Keratinocyte (primary cell): ENCODE measurements around the gene SPEF1. TPM values are rescaled to one million over a fixed set of nuclear protein-coding genes. Genes with fewer than 3 reads are reported as not detected.

ENCODE experiments used
- DNase-seq: peaks from one replicate; pipeline ENCODE4 v3.0.0-alpha.2; 2011; ENCODE audit warnings: low read depth, missing footprints, low spot score
- FAIRE-seq: peaks from 2 replicates; lab custom pipeline; 2011; peaks lifted over from hg19 to GRCh38; lab: Jason Lieb, UNC
- H2AFZ ChIP-seq: 2 replicates; pipeline ENCODE4 v1.6.0; 2012; ENCODE audit warnings: low read length, control low read depth, inconsistent platforms; ENCODE audit not compliant: control insufficient read depth
- H3K27ac ChIP-seq: 2 replicates; pipeline ENCODE4 v1.5.1; 2011; ENCODE audit warnings: low read length; ENCODE audit not compliant: control insufficient read depth, insufficient read depth
- H3K27me3 ChIP-seq: 3 replicates; pipeline ENCODE4 v1.6.0; 2011; ENCODE audit warnings: low read length; ENCODE audit not compliant: control insufficient read depth, insufficient read depth; ENCODE audit errors: extremely low read depth
- H3K36me3 ChIP-seq, 2 experiments: 2 replicates in 1 of 2; 3 replicates in 1 of 2; pipeline ENCODE4 v1.5.1; 2011; ENCODE audit warnings: low read length in 2 of 2, mild to moderate bottlenecking in 1 of 2; ENCODE audit not compliant: control insufficient read depth in 2 of 2, insufficient read depth in 2 of 2; ENCODE audit errors: extremely low read depth in 1 of 2
- H3K4me1 ChIP-seq: 3 replicates; pipeline ENCODE4 v1.5.1; 2011; ENCODE audit warnings: low read length; ENCODE audit not compliant: control insufficient read depth, insufficient read depth; ENCODE audit errors: extremely low read depth
- H3K4me2 ChIP-seq: 3 replicates; pipeline ENCODE4 v1.6.0; 2011; ENCODE audit warnings: low read depth, low read length; ENCODE audit not compliant: control insufficient read depth, insufficient read depth; ENCODE audit errors: extremely low read depth
- H3K4me3 ChIP-seq, 3 experiments: fragments of 200-600 bp in 1 of 3; sonication (generic) in 1 of 3; 2 replicates in 2 of 3; 3 replicates in 1 of 3; pipeline ENCODE4 v1.5.1; 2011 to 2016; ENCODE audit warnings: low read length in 3 of 3, mild to moderate bottlenecking in 3 of 3, control low read depth in 2 of 3, inconsistent platforms in 1 of 3, low read depth in 1 of 3, mixed read lengths in 1 of 3, mixed run types in 1 of 3, moderate library complexity in 1 of 3; ENCODE audit not compliant: control insufficient read depth in 2 of 3, insufficient read depth in 2 of 3; ENCODE audit errors: extremely low read depth in 1 of 3
- H3K79me2 ChIP-seq: 2 replicates; pipeline ENCODE4 v1.6.0; 2012; ENCODE audit warnings: low read length; ENCODE audit not compliant: control insufficient read depth, insufficient read depth
- H3K9ac ChIP-seq: 3 replicates; pipeline ENCODE4 v1.6.0; 2011; ENCODE audit warnings: low read length; ENCODE audit not compliant: control insufficient read depth, insufficient read depth; ENCODE audit errors: extremely low read depth
- H3K9me1 ChIP-seq: 3 replicates; pipeline ENCODE4 v1.6.0; 2011; ENCODE audit warnings: low read length; ENCODE audit not compliant: control insufficient read depth, insufficient read depth; ENCODE audit errors: extremely low read depth
- H3K9me3 ChIP-seq: 2 replicates; pipeline ENCODE4 v1.5.1; 2012; ENCODE audit warnings: low read depth, low read length; ENCODE audit not compliant: control insufficient read depth
- H4K20me1 ChIP-seq: 3 replicates; pipeline ENCODE4 v1.6.0; 2011; ENCODE audit warnings: low read length; ENCODE audit not compliant: control insufficient read depth, insufficient read depth; ENCODE audit errors: extremely low read depth
- EZH2 ChIP-seq: IDR thresholded peaks from one replicate; pipeline ENCODE4 v1.6.1; 2012; ENCODE audit warnings: inconsistent platforms, mild to moderate bottlenecking, low read length, moderate library complexity
- dilution Hi-C: fragments of 300-500 bp; cut with MboI; formaldehyde crosslinking; loops from one replicate; pipeline ENCODE4 v1.7.0; 2020; ENCODE audit warnings: low sequenced_read_pairs; ENCODE audit not compliant: extremely low pct_ligation_motif_present
- polyA plus RNA-seq, 5 experiments: library from polyadenylated mRNA; depleted of rRNA in 3 of 5; stranded (reverse) in 3 of 5; stranded (forward) in 1 of 5; unstranded in 1 of 5; fragments of >200 nt; gene quantifications; 1 replicate in 1 of 5; 2 replicates in 3 of 5; 3 replicates in 1 of 5; pipeline versions ENCODE4 v1.2.1 to v1.2.3, GENCODE V29; 2011 to 2012; ENCODE audit warnings: missing spikeins in 2 of 5, low read depth in 1 of 5, low replicate concordance in 1 of 5
- TF ChIP-seq, protein P1 (sequence below), 3 experiments: IDR thresholded peaks in 1 of 3; conservative IDR thresholded peaks in 1 of 3; optimal IDR thresholded peaks in 1 of 3; 2 replicates in 2 of 3; 3 replicates in 1 of 3; pipeline versions ENCODE3 to v1.5.1; 2011; ENCODE audit warnings: low read length in 3 of 3, mild to moderate bottlenecking in 3 of 3, moderate library complexity in 2 of 3, control low read depth in 1 of 3, inconsistent platforms in 1 of 3; ENCODE audit not compliant: insufficient read depth in 2 of 3; ENCODE audit errors: extremely low read depth in 1 of 3

Gene SPEF1
- polyA plus RNA-seq, 1 donor (not counting 4 experiments of a cell fraction or from before 2014, with no cell fraction given): 0.07 TPM

DNA sequence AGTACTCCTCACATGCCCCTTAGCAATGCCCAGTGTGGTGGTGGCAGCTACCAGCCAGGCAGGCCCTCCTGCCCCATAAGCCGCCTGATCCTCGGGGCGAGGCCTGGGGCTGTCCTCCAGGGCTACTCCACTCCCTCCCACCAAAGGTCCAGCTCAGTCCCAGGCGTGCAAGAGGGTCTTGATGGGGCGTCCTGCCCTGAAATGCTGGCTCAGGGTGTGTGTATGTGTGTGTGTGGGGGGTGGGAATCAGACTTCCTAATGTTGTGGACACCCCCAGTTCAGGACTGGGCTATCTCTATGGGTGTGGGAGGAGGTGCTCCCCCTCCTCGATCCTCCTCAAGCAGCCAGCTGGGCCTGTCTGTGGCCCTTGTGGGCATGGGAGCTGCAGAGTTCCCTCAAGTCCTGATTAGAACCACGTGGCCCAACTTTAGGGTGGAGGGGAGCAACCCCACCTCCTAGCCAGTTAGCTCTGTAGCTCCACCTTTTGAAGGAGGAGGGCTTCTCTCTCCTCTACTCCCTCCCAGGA is 41.3 kb downstream of the SPEF1 start:
- no peak for DNase-seq
- no peak overlapping the region for H3K27ac ChIP-seq
- H4K20me1 ChIP-seq: no peaks in the 10 kb centered on the region
- H3K4me3 ChIP-seq: no peak overlapping the region
- no peaks in the 10 kb centered on the region for H3K9me3 ChIP-seq
- no peak overlapping the region for H3K4me2 ChIP-seq
- H3K27me3 ChIP-seq: no peaks in the 10 kb centered on the region
- H3K36me3 ChIP-seq: no peaks in the 10 kb centered on the region
- H3K9me1 ChIP-seq: no peaks in the 10 kb centered on the region
- TF ChIP-seq EZH2: no peak
- TF ChIP-seq, protein P1, sequence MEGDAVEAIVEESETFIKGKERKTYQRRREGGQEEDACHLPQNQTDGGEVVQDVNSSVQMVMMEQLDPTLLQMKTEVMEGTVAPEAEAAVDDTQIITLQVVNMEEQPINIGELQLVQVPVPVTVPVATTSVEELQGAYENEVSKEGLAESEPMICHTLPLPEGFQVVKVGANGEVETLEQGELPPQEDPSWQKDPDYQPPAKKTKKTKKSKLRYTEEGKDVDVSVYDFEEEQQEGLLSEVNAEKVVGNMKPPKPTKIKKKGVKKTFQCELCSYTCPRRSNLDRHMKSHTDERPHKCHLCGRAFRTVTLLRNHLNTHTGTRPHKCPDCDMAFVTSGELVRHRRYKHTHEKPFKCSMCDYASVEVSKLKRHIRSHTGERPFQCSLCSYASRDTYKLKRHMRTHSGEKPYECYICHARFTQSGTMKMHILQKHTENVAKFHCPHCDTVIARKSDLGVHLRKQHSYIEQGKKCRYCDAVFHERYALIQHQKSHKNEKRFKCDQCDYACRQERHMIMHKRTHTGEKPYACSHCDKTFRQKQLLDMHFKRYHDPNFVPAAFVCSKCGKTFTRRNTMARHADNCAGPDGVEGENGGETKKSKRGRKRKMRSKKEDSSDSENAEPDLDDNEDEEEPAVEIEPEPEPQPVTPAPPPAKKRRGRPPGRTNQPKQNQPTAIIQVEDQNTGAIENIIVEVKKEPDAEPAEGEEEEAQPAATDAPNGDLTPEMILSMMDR (optimal IDR thresholded peaks at IDR 0.05 in 1 of 3, IDR thresholded peaks at IDR 0.05 in 1 of 3, conservative IDR thresholded peaks at IDR 0.05 in 1 of 3; ENCODE audit: extremely low read depth in 1 of 3, insufficient read depth in 2 of 3, low read length in 3 of 3): no peak
- dilution Hi-C loops: no loop called here
- no peak for FAIRE-seq
- H3K9ac ChIP-seq: no peak overlapping the region
- H2AFZ ChIP-seq: no peak overlapping the region
- no peaks in the 10 kb centered on the region for H3K4me1 ChIP-seq
- no peaks in the 10 kb centered on the region for H3K79me2 ChIP-seq

DNA sequence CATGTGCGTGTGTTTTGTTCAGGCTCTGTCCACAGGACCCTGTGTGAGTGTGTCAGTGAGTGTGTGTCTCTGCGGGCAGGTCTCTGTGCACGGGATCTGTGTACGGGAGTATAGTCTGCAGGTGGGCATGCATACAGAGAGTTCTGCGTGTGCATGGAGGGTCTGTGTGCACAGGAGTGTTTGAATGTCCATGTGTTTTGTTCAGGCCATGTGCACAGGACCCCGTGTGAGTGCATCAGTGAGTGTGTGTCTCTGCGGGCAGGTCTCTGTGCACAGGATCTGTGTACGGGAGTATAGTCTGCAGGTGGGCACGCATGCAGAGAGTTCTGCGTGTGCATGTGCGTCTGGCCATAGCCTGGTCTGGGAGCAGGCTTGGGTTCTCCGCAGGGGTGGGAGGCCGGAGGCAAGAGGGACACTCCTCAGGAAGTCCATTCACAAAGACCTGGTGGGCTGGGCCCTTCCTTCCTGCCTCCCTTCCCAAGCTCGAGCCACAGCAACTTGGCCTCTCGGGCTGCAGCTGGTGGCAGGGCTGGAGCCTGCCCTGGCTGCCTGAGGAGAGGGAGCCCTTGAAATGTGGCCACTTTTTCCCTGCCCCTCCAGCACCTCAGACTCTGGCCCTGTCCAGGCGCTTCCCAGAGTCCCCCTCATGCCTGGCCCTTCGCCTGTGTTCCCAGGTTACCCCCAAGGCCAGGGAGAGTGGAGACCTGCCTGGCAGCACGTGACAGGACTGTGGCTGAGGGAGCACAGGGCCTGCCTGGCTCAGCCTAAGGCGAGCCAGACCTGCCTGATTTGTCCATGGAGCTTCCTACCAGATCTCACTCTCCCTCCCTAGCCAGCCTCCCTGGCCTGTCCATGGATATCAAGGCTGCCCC is 42.0 kb downstream of the SPEF1 start:
- dilution Hi-C loops: no loop called here
- no peaks in the 10 kb centered on the region for H3K9me3 ChIP-seq
- no peak for TF ChIP-seq EZH2
- TF ChIP-seq, protein P1 (optimal IDR thresholded peaks at IDR 0.05 in 1 of 3, IDR thresholded peaks at IDR 0.05 in 1 of 3, conservative IDR thresholded peaks at IDR 0.05 in 1 of 3; ENCODE audit: extremely low read depth in 1 of 3, insufficient read depth in 2 of 3, low read length in 3 of 3): no peak
- H4K20me1 ChIP-seq: no peaks in the 10 kb centered on the region
- no peaks in the 10 kb centered on the region for H3K4me1 ChIP-seq
- FAIRE-seq (no peak), DNase-seq (no peak)
- no peak overlapping the region for H3K4me3 ChIP-seq
- no peak overlapping the region for H3K27ac ChIP-seq
- no peaks in the 10 kb centered on the region for H3K36me3 ChIP-seq
- no peaks in the 10 kb centered on the region for H3K9me1 ChIP-seq
- H2AFZ ChIP-seq: no peak overlapping the region
- no peak overlapping the region for H3K9ac ChIP-seq
- H3K4me2 ChIP-seq: no peak overlapping the region
- H3K79me2 ChIP-seq: no peaks in the 10 kb centered on the region
- no peaks in the 10 kb centered on the region for H3K27me3 ChIP-seq
